Smooth muscle cell (in vitro differentiated cells): ENCODE measurements around the gene KIAA0753. TPM values are rescaled to one million over a fixed set of nuclear protein-coding genes. Genes with fewer than 3 reads are reported as not detected.

ENCODE experiments used
- DNase-seq: peaks from one replicate; lab custom pipeline; 2025; ENCODE audit not compliant: unreplicated experiment; lab: John Stamatoyannopoulos, UW
- H2AFZ ChIP-seq: fragments of 200-600 bp; sonication (generic); 2 replicates; pipeline ENCODE4 v1.6.0; 2016; ENCODE audit warnings: antibody characterized with exemption, low read depth, mild to moderate bottlenecking
- H3F3A ChIP-seq: fragments of 200-600 bp; sonication (generic); 2 replicates; pipeline ENCODE4 v1.6.0; 2017; ENCODE audit warnings: antibody characterized with exemption, low read depth
- H3K27ac ChIP-seq: fragments of 200-600 bp; sonication (generic); 2 replicates; pipeline ENCODE4 v1.5.1; 2016; ENCODE audit warnings: low read depth, mild to moderate bottlenecking
- H3K27me3 ChIP-seq: fragments of 200-600 bp; sonication (generic); 2 replicates; pipeline ENCODE4 v1.6.1; 2016; ENCODE audit warnings: low read depth, mild to moderate bottlenecking
- H3K36me3 ChIP-seq: fragments of 200-600 bp; sonication (generic); 2 replicates; pipeline ENCODE4 v1.5.1; 2016; ENCODE audit warnings: low read depth
- H3K4me1 ChIP-seq: fragments of 200-600 bp; sonication (generic); 2 replicates; pipeline ENCODE4 v1.5.1; 2016; ENCODE audit warnings: low read depth
- H3K4me2 ChIP-seq: fragments of 200-600 bp; sonication (generic); 2 replicates; pipeline ENCODE4 v1.6.0; 2016; ENCODE audit warnings: mild to moderate bottlenecking
- H3K4me3 ChIP-seq: fragments of 200-600 bp; sonication (generic); 2 replicates; pipeline ENCODE4 v1.5.1; 2016; ENCODE audit warnings: mild to moderate bottlenecking
- H3K79me2 ChIP-seq: fragments of 200-600 bp; sonication (generic); 2 replicates; pipeline ENCODE4 v1.6.0; 2016; ENCODE audit warnings: low read depth, mild to moderate bottlenecking
- H3K9ac ChIP-seq: fragments of 200-600 bp; sonication (generic); 2 replicates; pipeline ENCODE4 v1.6.0; 2016; ENCODE audit warnings: low read depth
- H3K9me3 ChIP-seq: fragments of 200-600 bp; sonication (generic); replicated peaks from 2 replicates; pipeline ENCODE4 v1.5.1; 2016; ENCODE audit warnings: low read depth
- H4K20me1 ChIP-seq: fragments of 200-600 bp; sonication (generic); 2 replicates; pipeline ENCODE4 v1.6.0; 2016; ENCODE audit warnings: low read depth
- CTCF ChIP-seq: fragments of 200-600 bp; sonication (generic); IDR thresholded peaks from 2 replicates; pipeline ENCODE4 v1.5.1; 2017; ENCODE audit warnings: borderline replicate concordance, mild to moderate bottlenecking, antibody characterized with exemption; ENCODE audit not compliant: insufficient read depth, poor library complexity, severe bottlenecking
- WGBS: methylation state at CpG from one replicate; pipeline ENCODE4 v1.1.7; 2016; ENCODE audit warnings: low lambda C conversion rate; 5-methylcytosine and 5-hydroxymethylcytosine counted together
- polyA plus RNA-seq: library from polyadenylated mRNA; unstranded; fragments of >200 nt; fragmentation: Nextera tagmentation; extraction: Ambion mirVana; gene quantifications from 2 replicates; pipeline ENCODE4 v1.2.1, GENCODE V29; 2016
- total RNA-seq: library from RNA; depleted of rRNA; stranded (reverse); fragments of >200 nt; gene quantifications from 2 replicates; pipeline ENCODE4 v1.2.3, GENCODE V29; 2014

Gene KIAA0753
- total and polyA plus RNA-seq, 2 experiments from 2014 or later = 4.9 to 15.0 TPM

- Histone ChIP-seq H3K79me2 (no peaks in the 10 kb centered on the region), H3K4me1 (no peaks in the 10 kb centered on the region), H3K9me3 (no peaks in the 10 kb centered on the region), H3K4me2 (no peak overlapping the region), H3K27me3 (peaks cover 19% of the 10 kb centered on the region), H3K27ac (no peak overlapping the region), H3K4me3 (no peak overlapping the region), H2AFZ (no peak overlapping the region), H3K9ac (no peak overlapping the region), H3K36me3 (no peaks in the 10 kb centered on the region), H4K20me1 (no peaks in the 10 kb centered on the region), H3F3A (no peaks in the 10 kb centered on the region)
- no peak for DNase-seq
- 81% methylated on average over 3 of the region's 3 CpGs for WGBS
- TF ChIP-seq CTCF = no peak
Observed at GRCh38 chr17:6683081-6683684, 42.7 kb upstream of the KIAA0753 start.

- H3K27ac ChIP-seq = no peak overlapping the region
- H3K9ac ChIP-seq = no peak overlapping the region
- TF ChIP-seq CTCF = no peak
- no peaks in the 10 kb centered on the region for H3K36me3 ChIP-seq
- WGBS = 90% methylated on average over 4 of the region's 4 CpGs
- H3K4me3 ChIP-seq = no peak overlapping the region
- no peaks in the 10 kb centered on the region for H3F3A ChIP-seq
- no peak for DNase-seq
- H3K9me3 ChIP-seq = no peaks in the 10 kb centered on the region
- H3K4me1 ChIP-seq = no peaks in the 10 kb centered on the region
- peaks cover 21% of the 10 kb centered on the region for H3K27me3 ChIP-seq
- H4K20me1 ChIP-seq = no peaks in the 10 kb centered on the region
- no peaks in the 10 kb centered on the region for H3K79me2 ChIP-seq
- no peak overlapping the region for H2AFZ ChIP-seq
- no peak overlapping the region for H3K4me2 ChIP-seq
Observed at GRCh38 chr17:6682339-6682738, 41.8 kb upstream of the KIAA0753 start.

- no peak overlapping the region for H3K27ac ChIP-seq
- no peaks in the 10 kb centered on the region for H4K20me1 ChIP-seq
- H3K4me3 ChIP-seq = no peak overlapping the region
- no peaks in the 10 kb centered on the region for H3F3A ChIP-seq
- peaks cover 18% of the 10 kb centered on the region for H3K27me3 ChIP-seq
- H2AFZ ChIP-seq = no peak overlapping the region
- H3K9ac ChIP-seq = no peak overlapping the region
- 87% methylated on average over 5 of the region's 5 CpGs for WGBS
- H3K9me3 ChIP-seq = no peaks in the 10 kb centered on the region
- no peak for DNase-seq
- H3K4me2 ChIP-seq = no peak overlapping the region
- H3K36me3 ChIP-seq = no peaks in the 10 kb centered on the region
- no peak for TF ChIP-seq CTCF
- no peaks in the 10 kb centered on the region for H3K79me2 ChIP-seq
- H3K4me1 ChIP-seq = no peaks in the 10 kb centered on the region
Observed at GRCh38 chr17:6681671-6682070, 41.2 kb upstream of the KIAA0753 start.

- Histone ChIP-seq H3F3A (no peaks in the 10 kb centered on the region), H3K4me1 (no peaks in the 10 kb centered on the region), H3K9me3 (no peaks in the 10 kb centered on the region), H3K27me3 (peaks cover 18% of the 10 kb centered on the region), H3K36me3 (no peaks in the 10 kb centered on the region), H3K79me2 (no peaks in the 10 kb centered on the region), H3K27ac (no peak overlapping the region), H2AFZ (no peak overlapping the region), H3K4me3 (no peak overlapping the region), H3K4me2 (no peak overlapping the region), H3K9ac (no peak overlapping the region), H4K20me1 (no peaks in the 10 kb centered on the region)
- TF ChIP-seq CTCF = no peak
- DNase-seq = no peak
- 86% methylated on average over 4 of the region's 4 CpGs for WGBS
Observed at GRCh38 chr17:6681176-6681575, 40.7 kb upstream of the KIAA0753 start.
